ENCODE results near the gene WDR38. TPM values are rescaled to one million over a fixed set of nuclear protein-coding genes. Genes with fewer than 3 reads are reported as not detected.

WDR38 gene
- total and polyA plus RNA-seq, 9 of the 15 experiments (the other 6 are each of a cell fraction or from before 2014, with no cell fraction given) = not detected

DNA sequence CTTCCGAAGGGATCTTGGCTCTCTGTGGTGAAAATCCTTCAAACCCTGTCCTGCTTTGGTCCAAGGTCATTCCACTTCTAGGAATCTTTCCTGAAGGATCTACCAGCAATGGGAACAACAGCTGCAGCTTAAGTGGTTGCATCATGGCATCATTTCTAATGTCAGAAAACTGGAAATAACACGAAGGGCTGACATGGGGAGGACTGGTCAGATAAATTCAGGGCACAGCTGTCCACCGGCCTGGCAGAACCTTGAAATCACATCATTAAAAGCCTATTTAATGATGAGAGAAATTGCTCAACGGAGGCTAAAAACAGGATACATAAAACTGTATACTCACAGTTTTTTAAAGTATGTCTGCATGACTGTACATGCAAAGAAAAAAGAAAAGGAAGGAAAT lies 48.1 kb upstream of the WDR38 start:
- no peak for ATAC-seq
- Histone ChIP-seq H3K27ac (ENCODE audit: extremely low read depth, low read depth, low read length) (no peak overlapping the region), H3K4me3 (no peak overlapping the region), H3K9ac (ENCODE audit: insufficient read depth in 1 of 2, low read depth in 2 of 2, low read length in 2 of 2) (no peak overlapping the region), H3K9me3 (replicated peaks; ENCODE audit: control insufficient read depth, insufficient read depth, low read depth, low read length) (no peaks in the 10 kb centered on the region), H3K79me2 (ENCODE audit: control insufficient read depth, insufficient read depth, low read length) (no peaks in the 10 kb centered on the region), H4K20me1 (replicated peaks; ENCODE audit: control insufficient read depth, insufficient read depth, low read length) (no peaks in the 10 kb centered on the region), H2AFZ (ENCODE audit: low read depth, low read length) (no peak overlapping the region), H3K4me1 (replicated peaks in 1 of 2; ENCODE audit: control insufficient read depth in 2 of 2, insufficient read depth in 2 of 2, low read length in 2 of 2) (peaks cover 2 to 22% of the 10 kb centered on the region in 2 experiments; a peak in 4 of 5 replicates), H3K9me1 (ENCODE audit: control insufficient read depth, insufficient read depth, low read length) (no peaks in the 10 kb centered on the region), H3K27me3 (ENCODE audit: control insufficient read depth in 2 of 2, insufficient read depth in 2 of 2, low read length in 2 of 2) (peaks cover 4 to 17% of the 10 kb centered on the region in 2 experiments; a peak in 3 of 5 replicates), H3K36me3 (ENCODE audit: control insufficient read depth, insufficient read depth, low read length) (no peaks in the 10 kb centered on the region), H3K4me2 (ENCODE audit: insufficient read depth, low read length) (no peak overlapping the region)
- intact Hi-C loops (cut with micrococcal nuclease) = no loop called here
- CTCF ChIA-PET (ENCODE audit: low intra/inter-chr PET ratio) = no interaction called here
- peak; percentile 6 for FAIRE-seq
- BruUV-seq (replicated peaks) = no TSS peak
- 23% methylated on average over 4 of the region's 4 CpGs for WGBS (ENCODE audit: insufficient coverage, low coverage, missing lambda C conversion rate)
- in situ Hi-C loops (cut with MboI) = no loop called here
- TF ChIP-seq CTBP1 (IDR thresholded peaks at IDR 0.05; ENCODE audit: borderline replicate concordance) (no peak), WHSC1 (IDR thresholded peaks at IDR 0.05; ENCODE audit: low read length) (no peak), KLF6 (CRISPR knock-in tag; IDR thresholded peaks at IDR 0.05; ENCODE audit: borderline replicate concordance) (no peak), ZNF165 (CRISPR knock-in tag; IDR thresholded peaks at IDR 0.05; ENCODE audit: borderline replicate concordance) (no peak)
- TF ChIP-seq, protein P1, sequence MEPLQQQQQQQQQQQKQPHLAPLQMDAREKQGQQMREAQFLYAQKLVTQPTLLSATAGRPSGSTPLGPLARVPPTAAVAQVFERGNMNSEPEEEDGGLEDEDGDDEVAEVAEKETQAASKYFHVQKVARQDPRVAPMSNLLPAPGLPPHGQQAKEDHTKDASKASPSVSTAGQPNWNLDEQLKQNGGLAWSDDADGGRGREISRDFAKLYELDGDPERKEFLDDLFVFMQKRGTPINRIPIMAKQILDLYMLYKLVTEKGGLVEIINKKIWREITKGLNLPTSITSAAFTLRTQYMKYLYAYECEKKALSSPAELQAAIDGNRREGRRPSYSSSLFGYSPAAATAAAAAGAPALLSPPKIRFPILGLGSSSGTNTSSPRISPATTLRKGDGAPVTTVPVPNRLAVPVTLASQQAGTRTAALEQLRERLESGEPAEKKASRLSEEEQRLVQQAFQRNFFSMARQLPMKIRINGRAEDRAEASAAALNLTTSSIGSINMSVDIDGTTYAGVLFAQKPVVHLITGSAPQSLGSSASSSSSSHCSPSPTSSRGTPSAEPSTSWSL (CRISPR knock-in tag; IDR thresholded peaks at IDR 0.05; ENCODE audit: borderline replicate concordance) = no peak
- TF ChIP-seq, protein P2, sequence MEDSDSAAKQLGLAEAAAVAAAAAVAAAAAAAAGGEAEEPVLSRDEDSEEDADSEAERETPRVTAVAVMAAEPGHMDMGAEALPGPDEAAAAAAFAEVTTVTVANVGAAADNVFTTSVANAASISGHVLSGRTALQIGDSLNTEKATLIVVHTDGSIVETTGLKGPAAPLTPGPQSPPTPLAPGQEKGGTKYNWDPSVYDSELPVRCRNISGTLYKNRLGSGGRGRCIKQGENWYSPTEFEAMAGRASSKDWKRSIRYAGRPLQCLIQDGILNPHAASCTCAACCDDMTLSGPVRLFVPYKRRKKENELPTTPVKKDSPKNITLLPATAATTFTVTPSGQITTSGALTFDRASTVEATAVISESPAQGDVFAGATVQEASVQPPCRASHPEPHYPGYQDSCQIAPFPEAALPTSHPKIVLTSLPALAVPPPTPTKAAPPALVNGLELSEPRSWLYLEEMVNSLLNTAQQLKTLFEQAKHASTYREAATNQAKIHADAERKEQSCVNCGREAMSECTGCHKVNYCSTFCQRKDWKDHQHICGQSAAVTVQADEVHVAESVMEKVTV (CRISPR knock-in tag; IDR thresholded peaks at IDR 0.05) = no peak
- POLR2A ChIA-PET = interaction anchor here (1.4 kb wide), 1 partner anchor 9 kb away, joined by 4 read pairs; no protein-coding TSS in a partner anchor
- DNase-seq (ENCODE audit: extremely low read depth in 1 of 4, low spot score in 3 of 4) = no peak

All from K562 (cell line).